Measurements from ENCODE around the gene RBFOX2. TPM values are rescaled to one million over a fixed set of nuclear protein-coding genes. Genes with fewer than 3 reads are reported as not detected.
"Not testable (repeated sequence)": the region's sequence is repeated elsewhere in the genome, so short reads cannot be mapped to it uniquely, and the experiment has no call there.

Gene RBFOX2
- polyA plus RNA-seq, 1 experiment: 222 TPM

DNA sequence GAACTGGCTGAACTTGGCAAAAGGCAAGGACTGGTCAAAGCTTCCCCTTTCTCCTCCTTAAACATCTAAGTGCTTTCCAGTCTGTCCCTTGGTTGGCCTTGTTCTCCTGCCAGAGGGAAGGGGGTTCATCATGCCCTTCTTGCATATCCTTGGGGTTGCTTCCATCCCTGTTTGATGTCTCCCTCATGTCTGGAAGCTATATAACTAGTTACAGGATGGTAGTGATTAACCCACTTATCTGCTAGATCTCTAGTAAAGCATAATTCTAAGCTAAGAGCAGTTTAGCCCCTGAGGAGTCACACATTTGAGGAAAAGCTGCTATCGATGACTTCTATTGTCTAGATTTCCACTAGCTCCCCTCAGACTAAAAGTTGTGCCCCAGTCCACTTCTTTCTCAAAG, 288.0 kb downstream of the RBFOX2 start:
- Histone ChIP-seq H3K36me3 (ENCODE audit: control insufficient read depth, insufficient read depth, low read length) (peaks cover 9% of the 10 kb centered on the region), H3K4me3 (ENCODE audit: low read depth, low read length) (no peak overlapping the region), H3K27me3 (ENCODE audit: control insufficient read depth, insufficient read depth, low read length) (no peaks in the 10 kb centered on the region)
- TF ChIP-seq, protein P1, sequence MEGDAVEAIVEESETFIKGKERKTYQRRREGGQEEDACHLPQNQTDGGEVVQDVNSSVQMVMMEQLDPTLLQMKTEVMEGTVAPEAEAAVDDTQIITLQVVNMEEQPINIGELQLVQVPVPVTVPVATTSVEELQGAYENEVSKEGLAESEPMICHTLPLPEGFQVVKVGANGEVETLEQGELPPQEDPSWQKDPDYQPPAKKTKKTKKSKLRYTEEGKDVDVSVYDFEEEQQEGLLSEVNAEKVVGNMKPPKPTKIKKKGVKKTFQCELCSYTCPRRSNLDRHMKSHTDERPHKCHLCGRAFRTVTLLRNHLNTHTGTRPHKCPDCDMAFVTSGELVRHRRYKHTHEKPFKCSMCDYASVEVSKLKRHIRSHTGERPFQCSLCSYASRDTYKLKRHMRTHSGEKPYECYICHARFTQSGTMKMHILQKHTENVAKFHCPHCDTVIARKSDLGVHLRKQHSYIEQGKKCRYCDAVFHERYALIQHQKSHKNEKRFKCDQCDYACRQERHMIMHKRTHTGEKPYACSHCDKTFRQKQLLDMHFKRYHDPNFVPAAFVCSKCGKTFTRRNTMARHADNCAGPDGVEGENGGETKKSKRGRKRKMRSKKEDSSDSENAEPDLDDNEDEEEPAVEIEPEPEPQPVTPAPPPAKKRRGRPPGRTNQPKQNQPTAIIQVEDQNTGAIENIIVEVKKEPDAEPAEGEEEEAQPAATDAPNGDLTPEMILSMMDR (IDR thresholded peaks at IDR 0.05; ENCODE audit: insufficient read depth, low read depth, low read length): no peak
- CTCF ChIA-PET: interaction anchor here (1.8 to 2.6 kb wide), 2 partner anchors 9 to 113 kb away, joined by 6 to 10 read pairs; no protein-coding TSS in a partner anchor
- no peak for DNase-seq (ENCODE audit: low read depth)
- POLR2A ChIA-PET: no interaction called here

DNA sequence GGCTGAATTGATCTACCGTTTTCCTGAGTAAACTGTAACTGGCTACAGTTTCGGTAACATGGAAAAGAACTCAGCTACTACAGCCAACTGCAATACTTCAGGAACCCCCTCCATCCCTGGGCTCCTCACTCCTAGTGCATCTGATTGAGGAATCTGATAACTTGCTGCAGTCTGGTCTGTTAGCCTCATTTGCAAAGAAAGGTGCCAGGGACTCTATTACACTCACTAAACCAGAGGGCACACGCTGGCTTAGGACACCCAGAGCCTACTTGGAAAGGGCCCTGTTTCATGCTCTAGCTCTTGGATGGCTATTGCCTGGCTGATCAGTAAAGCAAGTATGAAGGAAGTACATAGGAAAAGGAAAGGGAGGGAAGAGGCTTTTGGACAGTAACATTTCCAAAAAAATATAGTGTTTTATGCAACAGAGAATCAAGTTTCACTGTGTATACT, 288.7 kb downstream of the RBFOX2 start:
- no peak for DNase-seq (ENCODE audit: low read depth)
- H3K27me3 ChIP-seq (ENCODE audit: control insufficient read depth, insufficient read depth, low read length): no peaks in the 10 kb centered on the region
- TF ChIP-seq, protein P1 (IDR thresholded peaks at IDR 0.05; ENCODE audit: insufficient read depth, low read depth, low read length): no peak
- POLR2A ChIA-PET: no interaction called here
- CTCF ChIA-PET: interaction anchor here (1.8 to 2.6 kb wide), 2 partner anchors 10 to 113 kb away, joined by 6 to 10 read pairs; no protein-coding TSS in a partner anchor
- H3K36me3 ChIP-seq (ENCODE audit: control insufficient read depth, insufficient read depth, low read length): peaks cover 9% of the 10 kb centered on the region
- H3K4me3 ChIP-seq (ENCODE audit: low read depth, low read length): no peak overlapping the region

DNA sequence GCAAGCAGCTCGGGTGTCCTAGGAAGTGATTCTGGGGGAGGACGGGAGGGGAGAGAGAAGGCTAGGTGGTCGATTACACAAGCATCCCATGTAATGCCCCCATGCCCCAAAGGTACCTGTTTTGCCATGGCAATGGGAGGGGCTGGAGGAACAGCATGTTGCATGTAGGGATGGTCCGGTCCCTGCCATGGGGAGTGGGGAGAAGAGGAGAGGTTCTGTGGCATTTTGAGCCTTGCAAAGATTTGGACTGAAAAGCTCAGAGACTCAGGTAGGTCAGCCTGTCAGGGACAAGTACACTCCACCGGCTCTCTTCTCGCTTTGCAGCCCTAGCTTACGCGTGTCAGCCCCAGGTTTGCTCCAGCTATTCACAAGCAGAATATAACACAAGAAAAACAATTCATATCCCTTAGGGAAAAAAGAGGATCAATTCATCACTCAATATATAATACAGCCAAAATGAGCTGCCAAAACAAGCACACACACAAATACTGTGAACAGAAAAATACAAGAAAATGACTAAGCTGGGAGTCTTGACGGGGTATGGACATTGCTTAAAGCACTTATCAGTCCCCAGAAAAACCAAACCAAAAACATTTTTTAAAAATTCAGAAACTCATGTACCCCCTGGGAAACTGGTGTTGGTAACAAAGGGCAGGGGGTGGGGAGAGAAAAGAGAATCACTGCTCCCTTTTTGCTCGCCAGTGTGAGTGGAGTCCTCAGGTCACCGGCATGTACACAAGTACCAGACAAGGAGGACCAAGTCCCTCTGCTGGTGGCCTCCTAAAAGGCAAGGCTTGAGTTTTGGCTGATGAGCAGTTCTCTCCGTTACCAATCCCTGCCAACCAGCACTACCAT, 289.3 kb downstream of the RBFOX2 start:
- Histone ChIP-seq H3K27me3 (ENCODE audit: control insufficient read depth, insufficient read depth, low read length) (no peaks in the 10 kb centered on the region), H3K36me3 (ENCODE audit: control insufficient read depth, insufficient read depth, low read length) (peaks cover 9% of the 10 kb centered on the region), H3K4me3 (ENCODE audit: low read depth, low read length) (no peak overlapping the region)
- ChIA-PET POLR2A (interaction anchor here (0.6 kb wide), 1 partner anchor 96 kb away, joined by 12 read pairs; no protein-coding TSS in a partner anchor), CTCF (interaction anchor here (1.0 to 2.6 kb wide), 3 partner anchors 10 to 112 kb away, joined by 3 to 10 read pairs (median 4); no protein-coding TSS in a partner anchor)
- DNase-seq (ENCODE audit: low read depth): no peak
- TF ChIP-seq, protein P1 (IDR thresholded peaks at IDR 0.05; ENCODE audit: insufficient read depth, low read depth, low read length): 0 out of 2 replicates have a peak, but pooled peaks have one; percentile 21

DNA sequence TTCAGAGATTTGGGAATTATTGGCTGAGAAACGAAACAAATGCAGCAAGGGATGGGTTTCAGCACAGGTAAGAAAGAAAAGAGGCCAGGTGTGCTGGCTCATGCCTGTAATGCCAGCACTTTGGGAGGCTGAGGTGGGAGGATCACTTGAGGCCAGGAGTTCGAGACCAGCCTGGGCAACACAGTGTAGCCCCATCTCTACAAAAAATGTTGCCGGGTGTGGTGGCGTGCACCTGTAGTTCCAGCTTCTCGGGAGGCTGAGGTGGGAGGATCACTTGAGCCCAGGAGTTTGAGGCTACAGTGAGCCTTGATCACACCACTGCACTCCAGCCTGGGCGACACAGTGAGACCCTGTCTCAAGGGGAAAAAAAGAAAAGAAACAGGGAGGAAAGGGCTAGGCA, 290.7 kb downstream of the RBFOX2 start:
- CTCF ChIA-PET; H3K27me3 ChIP-seq (ENCODE audit: control insufficient read depth, insufficient read depth, low read length); POLR2A ChIA-PET; H3K4me3 ChIP-seq (ENCODE audit: low read depth, low read length); H3K36me3 ChIP-seq (ENCODE audit: control insufficient read depth, insufficient read depth, low read length); DNase-seq (ENCODE audit: low read depth): not testable (repeated sequence)

DNA sequence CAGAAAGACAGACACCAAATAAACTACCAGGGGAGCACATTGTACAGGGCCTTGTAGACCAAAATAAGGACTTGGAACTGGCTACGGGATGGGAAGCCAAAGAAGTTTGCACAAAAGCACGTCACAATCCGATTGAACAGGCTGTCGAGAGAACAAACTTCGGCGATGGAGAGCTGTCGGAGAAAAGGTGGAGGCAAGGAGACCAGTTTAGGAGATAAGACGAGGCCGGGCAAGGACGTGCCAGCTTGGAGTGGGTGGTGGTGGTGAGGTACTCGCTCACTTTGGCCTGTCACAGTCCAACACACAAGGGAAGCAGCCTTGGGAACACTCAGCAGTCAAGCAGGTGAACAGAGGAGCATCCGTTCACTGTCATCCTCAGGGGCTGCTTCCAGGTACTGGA, 291.9 kb downstream of the RBFOX2 start:
- H3K36me3 ChIP-seq (ENCODE audit: control insufficient read depth, insufficient read depth, low read length): peaks cover 9% of the 10 kb centered on the region
- ChIA-PET POLR2A (no interaction called here), CTCF (no interaction called here)
- DNase-seq (ENCODE audit: low read depth): no peak
- TF ChIP-seq, protein P1 (IDR thresholded peaks at IDR 0.05; ENCODE audit: insufficient read depth, low read depth, low read length): no peak
- H3K27me3 ChIP-seq (ENCODE audit: control insufficient read depth, insufficient read depth, low read length): no peaks in the 10 kb centered on the region
- no peak overlapping the region for H3K4me3 ChIP-seq (ENCODE audit: low read depth, low read length)
